ENCODE data around the gene TDRD12.

Gene TDRD12

GRCh38 chr19:32876236-32876918, 156.8 kb downstream of the TDRD12 start:
- no peaks in the 10 kb centered on the region for H3F3A ChIP-seq (ENCODE audit: insufficient read depth)
- no peak overlapping the region for H2AFZ ChIP-seq (ENCODE audit: low read depth, low read length, severe bottlenecking)
- no peak overlapping the region for H3K4me3 ChIP-seq (ENCODE audit: insufficient read depth, low read length, poor library complexity, severe bottlenecking)
- no peak overlapping the region for H3K9ac ChIP-seq (ENCODE audit: low read length)
- H3K27me3 ChIP-seq (ENCODE audit: low read length), result no peaks in the 10 kb centered on the region
- H4K20me1 ChIP-seq (ENCODE audit: low read depth, low read length), result no peaks in the 10 kb centered on the region
- no peak overlapping the region for H3K4me2 ChIP-seq (ENCODE audit: low read depth, low read length, poor library complexity, severe bottlenecking)
- TF ChIP-seq, protein P1, sequence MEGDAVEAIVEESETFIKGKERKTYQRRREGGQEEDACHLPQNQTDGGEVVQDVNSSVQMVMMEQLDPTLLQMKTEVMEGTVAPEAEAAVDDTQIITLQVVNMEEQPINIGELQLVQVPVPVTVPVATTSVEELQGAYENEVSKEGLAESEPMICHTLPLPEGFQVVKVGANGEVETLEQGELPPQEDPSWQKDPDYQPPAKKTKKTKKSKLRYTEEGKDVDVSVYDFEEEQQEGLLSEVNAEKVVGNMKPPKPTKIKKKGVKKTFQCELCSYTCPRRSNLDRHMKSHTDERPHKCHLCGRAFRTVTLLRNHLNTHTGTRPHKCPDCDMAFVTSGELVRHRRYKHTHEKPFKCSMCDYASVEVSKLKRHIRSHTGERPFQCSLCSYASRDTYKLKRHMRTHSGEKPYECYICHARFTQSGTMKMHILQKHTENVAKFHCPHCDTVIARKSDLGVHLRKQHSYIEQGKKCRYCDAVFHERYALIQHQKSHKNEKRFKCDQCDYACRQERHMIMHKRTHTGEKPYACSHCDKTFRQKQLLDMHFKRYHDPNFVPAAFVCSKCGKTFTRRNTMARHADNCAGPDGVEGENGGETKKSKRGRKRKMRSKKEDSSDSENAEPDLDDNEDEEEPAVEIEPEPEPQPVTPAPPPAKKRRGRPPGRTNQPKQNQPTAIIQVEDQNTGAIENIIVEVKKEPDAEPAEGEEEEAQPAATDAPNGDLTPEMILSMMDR (IDR thresholded peaks at IDR 0.05; ENCODE audit: insufficient read depth, low read length, poor library complexity, severe bottlenecking), result no peak
- TF ChIP-seq EZH2phosphoT487 (conservative IDR thresholded peaks at IDR 0.05; ENCODE audit: low read length), result no peak
- H3K27ac ChIP-seq (ENCODE audit: low read depth, low read length), result no peak overlapping the region
- H3K79me2 ChIP-seq (ENCODE audit: insufficient read depth, low read length), result no peaks in the 10 kb centered on the region
- no peaks in the 10 kb centered on the region for H3K9me3 ChIP-seq (ENCODE audit: insufficient read depth, low read length)
- H3K36me3 ChIP-seq (ENCODE audit: low read length), result no peaks in the 10 kb centered on the region
- H3K9me2 ChIP-seq (replicated peaks; ENCODE audit: insufficient read depth, low read length), result no peaks in the 10 kb centered on the region

- Histone ChIP-seq H3F3A (ENCODE audit: insufficient read depth) (no peaks in the 10 kb centered on the region), H3K9ac (ENCODE audit: low read length) (no peak overlapping the region), H3K4me2 (ENCODE audit: low read depth, low read length, poor library complexity, severe bottlenecking) (no peak overlapping the region), H3K27ac (ENCODE audit: low read depth, low read length) (no peak overlapping the region), H3K9me3 (ENCODE audit: insufficient read depth, low read length) (no peaks in the 10 kb centered on the region), H3K27me3 (ENCODE audit: low read length) (no peaks in the 10 kb centered on the region), H3K9me2 (replicated peaks; ENCODE audit: insufficient read depth, low read length) (no peaks in the 10 kb centered on the region), H3K36me3 (ENCODE audit: low read length) (no peaks in the 10 kb centered on the region), H2AFZ (ENCODE audit: low read depth, low read length, severe bottlenecking) (no peak overlapping the region), H3K79me2 (ENCODE audit: insufficient read depth, low read length) (no peaks in the 10 kb centered on the region), H3K4me3 (ENCODE audit: insufficient read depth, low read length, poor library complexity, severe bottlenecking) (no peak overlapping the region), H4K20me1 (ENCODE audit: low read depth, low read length) (no peaks in the 10 kb centered on the region)
- TF ChIP-seq, protein P1 (IDR thresholded peaks at IDR 0.05; ENCODE audit: insufficient read depth, low read length, poor library complexity, severe bottlenecking), result no peak
- no peak for TF ChIP-seq EZH2phosphoT487 (conservative IDR thresholded peaks at IDR 0.05; ENCODE audit: low read length)
These were observed 157.3 kb downstream of the TDRD12 start for GRCh38 chr19:32876919-32877285.

Measured in SU-DHL-6 (cell line).